ENCODE results near the gene CHMP4A. TPM values are rescaled to one million over a fixed set of nuclear protein-coding genes. Genes with fewer than 3 reads are reported as not detected.

CHMP4A gene
- total and polyA plus RNA-seq, 2 of the 13 experiments (the other 11 are each of a cell fraction or from before 2014, with no cell fraction given): 83.6 to 113 TPM

DNA sequence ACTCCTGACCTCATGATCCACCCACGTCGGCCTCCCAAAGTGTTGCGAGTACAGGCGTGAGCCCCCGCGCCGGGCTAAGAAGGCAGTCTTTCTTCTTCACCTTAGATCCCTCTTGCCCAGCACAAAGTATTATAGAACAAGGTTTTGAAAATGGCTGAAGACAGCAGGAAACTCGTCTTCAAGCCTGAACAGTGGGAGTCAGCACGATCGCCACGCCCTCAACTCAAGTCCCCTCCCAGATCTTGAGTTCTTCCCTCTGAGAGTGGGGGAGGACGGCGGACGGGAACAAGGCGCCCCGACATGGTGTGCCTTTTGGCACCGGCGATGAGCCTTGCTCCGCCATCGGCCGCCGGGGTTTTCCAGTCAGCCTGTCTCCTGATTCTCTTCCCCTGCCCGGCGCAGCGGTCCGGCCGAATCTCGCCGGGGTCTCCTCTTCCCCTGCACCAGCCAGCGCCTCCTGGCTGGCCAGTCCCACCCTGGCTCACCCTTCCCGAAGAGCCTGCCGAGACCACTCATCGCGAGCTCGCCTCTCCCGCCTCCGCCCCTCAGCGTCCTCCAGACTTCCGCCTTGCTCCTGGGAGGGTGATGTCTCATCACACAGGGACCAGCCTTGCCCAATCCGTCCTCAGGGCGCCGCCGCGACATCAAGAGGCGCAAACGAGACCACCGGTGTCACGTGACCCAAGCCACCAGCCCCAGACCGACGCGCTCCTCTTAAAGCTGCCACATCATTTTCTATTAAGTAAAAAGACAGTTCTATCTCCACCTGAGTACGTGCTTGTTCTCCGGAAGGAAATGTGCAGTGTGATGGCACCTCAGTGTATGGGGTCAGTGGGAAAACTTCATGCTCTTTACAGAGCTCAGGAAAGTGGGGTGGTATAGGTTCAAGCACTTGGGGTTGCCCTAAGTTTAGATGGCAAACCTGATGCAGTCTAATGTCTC lies at the start of gene CHMP4A (continued):
- no peak for TF ChIP-seq TCF12 (IDR thresholded peaks at IDR 0.05)
- TF ChIP-seq TCF12 (CRISPR knock-in tag; IDR thresholded peaks at IDR 0.05): peak; percentile 72; the same call in 1 of the 2 replicates
- TF ChIP-seq NFKBIZ (CRISPR knock-in tag; IDR thresholded peaks at IDR 0.05): peak; percentile 80; the same call in 1 of the 2 replicates
- no peak; the same call in 1 of the 2 replicates for TF ChIP-seq ZNF12 (CRISPR knock-in tag; IDR thresholded peaks at IDR 0.05)
- peak; percentile 88; the same call in 1 of the 2 replicates for TF ChIP-seq ZBTB8A (CRISPR knock-in tag; IDR thresholded peaks at IDR 0.05; ENCODE audit: borderline replicate concordance, low read depth)
- peak; percentile 48; the same call in 1 of the 2 replicates for TF ChIP-seq ATAD3A (CRISPR knock-in tag; IDR thresholded peaks at IDR 0.05)
- TF ChIP-seq HOMEZ (CRISPR knock-in tag; IDR thresholded peaks at IDR 0.05; ENCODE audit: low read depth): peak; percentile 98
- peak; percentile 99 for TF ChIP-seq ZNF598 (CRISPR knock-in tag; IDR thresholded peaks at IDR 0.05; ENCODE audit: borderline replicate concordance)
- TF ChIP-seq ZNF44 (CRISPR knock-in tag; IDR thresholded peaks at IDR 0.05): peak; percentile 83; the same call in 1 of the 2 replicates
- peak; percentile 75 for TF ChIP-seq MIER2 (CRISPR knock-in tag; IDR thresholded peaks at IDR 0.05)
- TF ChIP-seq, protein P1, sequence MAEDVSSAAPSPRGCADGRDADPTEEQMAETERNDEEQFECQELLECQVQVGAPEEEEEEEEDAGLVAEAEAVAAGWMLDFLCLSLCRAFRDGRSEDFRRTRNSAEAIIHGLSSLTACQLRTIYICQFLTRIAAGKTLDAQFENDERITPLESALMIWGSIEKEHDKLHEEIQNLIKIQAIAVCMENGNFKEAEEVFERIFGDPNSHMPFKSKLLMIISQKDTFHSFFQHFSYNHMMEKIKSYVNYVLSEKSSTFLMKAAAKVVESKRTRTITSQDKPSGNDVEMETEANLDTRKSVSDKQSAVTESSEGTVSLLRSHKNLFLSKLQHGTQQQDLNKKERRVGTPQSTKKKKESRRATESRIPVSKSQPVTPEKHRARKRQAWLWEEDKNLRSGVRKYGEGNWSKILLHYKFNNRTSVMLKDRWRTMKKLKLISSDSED (CRISPR knock-in tag; IDR thresholded peaks at IDR 0.05): no peak
- peak; percentile 87 for TF ChIP-seq MIXL1 (CRISPR knock-in tag; IDR thresholded peaks at IDR 0.05)
- TF ChIP-seq, protein P2, sequence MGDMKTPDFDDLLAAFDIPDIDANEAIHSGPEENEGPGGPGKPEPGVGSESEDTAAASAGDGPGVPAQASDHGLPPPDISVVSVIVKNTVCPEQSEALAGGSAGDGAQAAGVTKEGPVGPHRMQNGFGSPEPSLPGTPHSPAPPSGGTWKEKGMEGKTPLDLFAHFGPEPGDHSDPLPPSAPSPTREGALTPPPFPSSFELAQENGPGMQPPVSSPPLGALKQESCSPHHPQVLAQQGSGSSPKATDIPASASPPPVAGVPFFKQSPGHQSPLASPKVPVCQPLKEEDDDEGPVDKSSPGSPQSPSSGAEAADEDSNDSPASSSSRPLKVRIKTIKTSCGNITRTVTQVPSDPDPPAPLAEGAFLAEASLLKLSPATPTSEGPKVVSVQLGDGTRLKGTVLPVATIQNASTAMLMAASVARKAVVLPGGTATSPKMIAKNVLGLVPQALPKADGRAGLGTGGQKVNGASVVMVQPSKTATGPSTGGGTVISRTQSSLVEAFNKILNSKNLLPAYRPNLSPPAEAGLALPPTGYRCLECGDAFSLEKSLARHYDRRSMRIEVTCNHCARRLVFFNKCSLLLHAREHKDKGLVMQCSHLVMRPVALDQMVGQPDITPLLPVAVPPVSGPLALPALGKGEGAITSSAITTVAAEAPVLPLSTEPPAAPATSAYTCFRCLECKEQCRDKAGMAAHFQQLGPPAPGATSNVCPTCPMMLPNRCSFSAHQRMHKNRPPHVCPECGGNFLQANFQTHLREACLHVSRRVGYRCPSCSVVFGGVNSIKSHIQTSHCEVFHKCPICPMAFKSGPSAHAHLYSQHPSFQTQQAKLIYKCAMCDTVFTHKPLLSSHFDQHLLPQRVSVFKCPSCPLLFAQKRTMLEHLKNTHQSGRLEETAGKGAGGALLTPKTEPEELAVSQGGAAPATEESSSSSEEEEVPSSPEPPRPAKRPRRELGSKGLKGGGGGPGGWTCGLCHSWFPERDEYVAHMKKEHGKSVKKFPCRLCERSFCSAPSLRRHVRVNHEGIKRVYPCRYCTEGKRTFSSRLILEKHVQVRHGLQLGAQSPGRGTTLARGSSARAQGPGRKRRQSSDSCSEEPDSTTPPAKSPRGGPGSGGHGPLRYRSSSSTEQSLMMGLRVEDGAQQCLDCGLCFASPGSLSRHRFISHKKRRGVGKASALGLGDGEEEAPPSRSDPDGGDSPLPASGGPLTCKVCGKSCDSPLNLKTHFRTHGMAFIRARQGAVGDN (CRISPR knock-in tag; IDR thresholded peaks at IDR 0.05): peak; percentile 98
- TF ChIP-seq ZNF790 (CRISPR knock-in tag; IDR thresholded peaks at IDR 0.05; ENCODE audit: borderline replicate concordance): 0 out of 2 replicates have a peak, but pooled peaks have one; percentile 19
- 0 out of 2 replicates have a peak, but pooled peaks have one; percentile 49 for TF ChIP-seq DDIT3 (CRISPR knock-in tag; IDR thresholded peaks at IDR 0.05)
- no peak; the same call in 1 of the 2 replicates for TF ChIP-seq MYNN (CRISPR knock-in tag; IDR thresholded peaks at IDR 0.05; ENCODE audit: low read depth)
- TF ChIP-seq HHEX (CRISPR knock-in tag; IDR thresholded peaks at IDR 0.05): peak; percentile 58; the same call in 1 of the 2 replicates
- no peak; the same call in 1 of the 2 replicates for TF ChIP-seq ZSCAN9 (CRISPR knock-in tag; IDR thresholded peaks at IDR 0.05; ENCODE audit: borderline replicate concordance)
- TF ChIP-seq MBD4 (IDR thresholded peaks at IDR 0.05; ENCODE audit: borderline replicate concordance, low read length): no peak
- TF ChIP-seq MAFF (IDR thresholded peaks at IDR 0.05; ENCODE audit: low read depth, low read length): peak; percentile 32; the same call in 1 of the 2 replicates
- peak; percentile 79 for TF ChIP-seq SIX4 (CRISPR knock-in tag; IDR thresholded peaks at IDR 0.05)
- no peak for TF ChIP-seq ZNF496 (CRISPR knock-in tag; IDR thresholded peaks at IDR 0.05; ENCODE audit: insufficient replicate concordance)
- peak; percentile 97 for TF ChIP-seq HDAC2 (CRISPR knock-in tag; IDR thresholded peaks at IDR 0.05)

Data from HepG2 (cell line).